Measurements from ENCODE around the gene ADORA1.

The ADORA1 gene

DNA sequence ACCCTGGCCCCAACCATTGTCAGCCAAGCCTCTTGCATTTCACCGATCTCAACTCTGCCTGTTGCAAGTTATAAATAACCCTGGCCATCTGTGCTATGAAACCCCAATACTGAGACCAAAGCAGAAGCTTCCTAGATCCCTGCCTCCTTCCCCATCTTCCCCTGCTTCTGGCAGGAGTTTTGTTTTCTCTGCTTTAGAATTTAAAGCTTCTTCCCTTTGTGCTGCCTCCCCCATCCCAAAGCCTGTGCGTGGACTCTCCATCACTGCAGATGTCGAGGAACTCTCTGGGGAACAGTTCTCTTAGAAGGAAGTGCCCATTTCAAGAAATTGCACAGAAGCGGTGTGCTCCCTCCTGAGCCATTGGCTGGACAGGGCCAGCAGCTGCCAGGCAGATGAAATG lies 24.3 kb upstream of the ADORA1 start:
- DNase-seq (ENCODE audit: low spot score in 2 of 2) (no peak), ATAC-seq (no peak)
- H3K9me3 Mint-ChIP-seq: no peaks in the 10 kb centered on the region
- H3K4me3 Mint-ChIP-seq: no peak overlapping the region
- H3K36me3 Mint-ChIP-seq: no peaks in the 10 kb centered on the region
- H3K27ac Mint-ChIP-seq: no peak overlapping the region
- H3K4me1 Mint-ChIP-seq: no peaks in the 10 kb centered on the region

- no peaks in the 10 kb centered on the region for H3K36me3 Mint-ChIP-seq
- no peak for DNase-seq (ENCODE audit: low spot score in 2 of 2)
- H3K4me1 Mint-ChIP-seq: no peaks in the 10 kb centered on the region
- no peak for ATAC-seq
- no peak overlapping the region for H3K4me3 Mint-ChIP-seq
- H3K9me3 Mint-ChIP-seq: no peaks in the 10 kb centered on the region
- H3K27ac Mint-ChIP-seq: no peak overlapping the region
Measured at GRCh38 chr1:203103829-203104495, 23.6 kb upstream of the ADORA1 start.

DNA sequence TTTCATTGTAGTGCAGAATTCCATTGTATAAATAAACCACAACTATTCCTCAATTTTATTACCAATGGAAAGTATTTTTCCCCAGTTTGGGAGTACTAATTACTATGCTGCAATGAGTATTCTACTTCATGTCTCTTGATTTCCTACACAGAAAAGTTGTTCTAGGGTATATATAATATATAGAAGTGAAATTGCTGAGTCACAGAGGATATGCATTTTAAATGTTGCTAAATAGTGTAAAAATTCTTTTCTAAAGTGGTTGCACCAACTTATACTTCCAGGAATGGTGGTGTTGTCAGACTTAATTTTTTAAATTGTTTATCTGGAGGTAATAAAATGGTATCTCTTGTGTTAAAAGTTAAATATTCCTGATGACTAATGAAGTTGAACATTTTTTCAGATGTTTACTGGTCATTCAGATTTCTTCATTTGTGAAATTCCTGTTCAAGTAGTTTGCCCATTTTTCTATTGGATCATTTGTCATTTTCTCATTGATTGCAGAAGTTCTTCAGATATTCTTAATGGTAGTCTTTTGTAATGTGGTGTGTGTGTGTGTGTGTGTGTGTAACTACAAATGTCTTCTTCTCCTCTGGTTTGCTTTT lies 22.6 kb upstream of the ADORA1 start:
- no peaks in the 10 kb centered on the region for H3K4me1 Mint-ChIP-seq
- no peaks in the 10 kb centered on the region for H3K36me3 Mint-ChIP-seq
- ATAC-seq (no peak), DNase-seq (ENCODE audit: low spot score in 2 of 2) (no peak)
- no peak overlapping the region for H3K27ac Mint-ChIP-seq
- no peaks in the 10 kb centered on the region for H3K9me3 Mint-ChIP-seq
- no peak overlapping the region for H3K4me3 Mint-ChIP-seq

DNA sequence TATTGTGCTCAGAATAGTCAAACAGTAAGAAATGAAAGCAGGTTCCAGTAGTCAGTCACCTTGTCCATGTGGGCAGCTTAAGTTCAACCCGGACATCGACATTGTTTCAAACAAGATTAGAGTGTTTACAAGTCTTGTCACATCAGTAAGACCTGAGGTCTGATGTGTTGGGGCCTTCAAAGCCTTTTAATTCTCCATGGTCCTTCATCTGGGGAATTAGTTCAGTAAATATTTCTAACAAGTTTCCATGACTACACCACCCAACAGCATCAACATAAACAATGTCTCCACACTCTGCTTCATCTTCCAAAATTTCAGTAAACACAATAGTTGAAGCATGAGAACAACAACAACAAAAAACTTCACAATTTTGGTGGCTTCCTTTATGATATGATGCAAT lies 15.1 kb upstream of the ADORA1 start:
- Mint-ChIP-seq H3K4me1 (no peaks in the 10 kb centered on the region), H3K4me3 (no peak overlapping the region), H3K36me3 (no peaks in the 10 kb centered on the region), H3K9me3 (no peaks in the 10 kb centered on the region), H3K27ac (no peak overlapping the region)
- no peak for DNase-seq (ENCODE audit: low spot score in 2 of 2)
- no peak for ATAC-seq

GRCh38 chr1:203113308-203113707 lies 14.2 kb upstream of the ADORA1 start:
- Mint-ChIP-seq H3K4me3 (no peak overlapping the region), H3K9me3 (no peaks in the 10 kb centered on the region), H3K36me3 (no peaks in the 10 kb centered on the region), H3K4me1 (no peaks in the 10 kb centered on the region), H3K27ac (no peak overlapping the region)
- DNase-seq (ENCODE audit: low spot score in 2 of 2) (peak in 1 of 2 donors; percentile 25), ATAC-seq (no peak)

- DNase-seq (ENCODE audit: low spot score in 2 of 2) (no peak), ATAC-seq (no peak)
- no peaks in the 10 kb centered on the region for H3K4me1 Mint-ChIP-seq
- no peaks in the 10 kb centered on the region for H3K9me3 Mint-ChIP-seq
- no peak overlapping the region for H3K27ac Mint-ChIP-seq
- H3K4me3 Mint-ChIP-seq: no peak overlapping the region
- no peaks in the 10 kb centered on the region for H3K36me3 Mint-ChIP-seq
Measured at GRCh38 chr1:203114202-203114601, 13.3 kb upstream of the ADORA1 start.

- H3K4me1 Mint-ChIP-seq: peaks cover 6% of the 10 kb centered on the region
- DNase-seq (ENCODE audit: low spot score in 2 of 2): peak in 1 of 2 donors; percentile 37
- H3K36me3 Mint-ChIP-seq: no peaks in the 10 kb centered on the region
- no peak overlapping the region for H3K27ac Mint-ChIP-seq
- no peaks in the 10 kb centered on the region for H3K9me3 Mint-ChIP-seq
- no peak for ATAC-seq
- H3K4me3 Mint-ChIP-seq: no peak overlapping the region
Measured at GRCh38 chr1:203116091-203116820, 11.3 kb upstream of the ADORA1 start.

- Mint-ChIP-seq H3K9me3 (no peaks in the 10 kb centered on the region), H3K27ac (no peak overlapping the region), H3K36me3 (no peaks in the 10 kb centered on the region), H3K4me1 (peaks cover 14% of the 10 kb centered on the region), H3K4me3 (no peak overlapping the region)
- ATAC-seq (peak; percentile 60), DNase-seq (ENCODE audit: low spot score in 2 of 2) (peak in 1 of 2 donors; percentile 63)
Measured at GRCh38 chr1:203117611-203118575, 9.6 kb upstream of the ADORA1 start.

GRCh38 chr1:203120325-203121153 lies 7.0 kb upstream of the ADORA1 start:
- H3K27ac Mint-ChIP-seq: no peak overlapping the region
- DNase-seq (ENCODE audit: low spot score in 2 of 2) (peak in 1 of 2 donors; percentile 33), ATAC-seq (peak; percentile 12)
- H3K9me3 Mint-ChIP-seq: no peaks in the 10 kb centered on the region
- H3K36me3 Mint-ChIP-seq: no peaks in the 10 kb centered on the region
- no peak overlapping the region for H3K4me3 Mint-ChIP-seq
- H3K4me1 Mint-ChIP-seq: peaks cover 14% of the 10 kb centered on the region

- DNase-seq (ENCODE audit: low spot score in 2 of 2) (no peak), ATAC-seq (peak; percentile 4)
- Mint-ChIP-seq H3K4me1 (peaks cover 14% of the 10 kb centered on the region), H3K27ac (no peak overlapping the region), H3K9me3 (no peaks in the 10 kb centered on the region), H3K36me3 (no peaks in the 10 kb centered on the region), H3K4me3 (no peak overlapping the region)
Measured at GRCh38 chr1:203121186-203122015, 6.1 kb upstream of the ADORA1 start.

DNA sequence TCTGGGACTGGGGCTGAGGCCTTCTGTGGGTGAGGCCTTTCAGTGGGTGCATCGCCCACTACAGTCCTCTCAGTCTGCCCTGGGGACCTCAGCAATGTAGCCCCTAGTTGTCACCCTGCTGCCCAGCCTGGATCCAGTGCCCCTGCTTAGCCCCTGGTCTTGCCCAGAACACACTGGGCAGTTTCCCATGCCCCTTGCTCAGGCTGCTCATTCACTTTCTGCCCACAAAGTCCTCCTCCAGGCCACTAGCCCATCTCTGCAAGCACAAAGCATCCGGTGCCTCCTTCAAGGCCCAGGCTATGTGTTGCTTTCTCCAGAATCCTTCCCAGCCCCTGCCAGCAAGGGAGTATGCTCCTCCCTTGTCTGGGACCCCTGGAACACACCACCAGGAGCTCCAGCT lies 5.4 kb upstream of the ADORA1 start:
- ATAC-seq: no peak
- H3K4me3 Mint-ChIP-seq: no peak overlapping the region
- DNase-seq (ENCODE audit: low spot score in 2 of 2): no peak
- no peaks in the 10 kb centered on the region for H3K36me3 Mint-ChIP-seq
- peaks cover 20% of the 10 kb centered on the region for H3K4me1 Mint-ChIP-seq
- no peaks in the 10 kb centered on the region for H3K9me3 Mint-ChIP-seq
- H3K27ac Mint-ChIP-seq: no peak overlapping the region

GRCh38 chr1:203124011-203124410 lies 3.5 kb upstream of the ADORA1 start:
- Mint-ChIP-seq H3K27ac (no peak overlapping the region), H3K36me3 (no peaks in the 10 kb centered on the region), H3K4me1 (peaks cover 32% of the 10 kb centered on the region), H3K4me3 (no peak overlapping the region), H3K9me3 (no peaks in the 10 kb centered on the region)
- DNase-seq (ENCODE audit: low spot score in 2 of 2) (no peak), ATAC-seq (no peak)

GRCh38 chr1:203124546-203125317 lies 2.8 kb upstream of the ADORA1 start:
- Mint-ChIP-seq H3K36me3 (no peaks in the 10 kb centered on the region), H3K4me1 (peaks cover 32% of the 10 kb centered on the region), H3K9me3 (no peaks in the 10 kb centered on the region), H3K27ac (no peak overlapping the region), H3K4me3 (no peak overlapping the region)
- no peak for DNase-seq (ENCODE audit: low spot score in 2 of 2)
- no peak for ATAC-seq
